Heart left ventricle (tissue), 13 donors: ENCODE data around the gene ALPL.

Experiments
- POLR2A ChIP-seq, 2 donors: fragments of 450-650 bp; IDR thresholded peaks; one replicate each; pipeline ENCODE4 v1.6.1; 2017; ENCODE audit warnings: antibody characterized with exemption in 2 of 2, mild to moderate bottlenecking in 2 of 2, moderate library complexity in 2 of 2
- TF ChIP-seq, protein P1 (sequence below), 12 donors: fragments of 200-600 bp; sonication (generic) in 4 of 12; IDR thresholded peaks; one replicate each; pipeline versions ENCODE4 v1.5.0 to v1.8.0; 2018 to 2022; ENCODE audit warnings: antibody characterized with exemption in 12 of 12, mild to moderate bottlenecking in 5 of 12
- donor health status: ischemic (EF 13 %, LVEDD 7.1; RV severe dilation, severe dysfunction).
- donor health status: DM: no; HTN: yes; CAD: no.
- donor health status: DM: no; HTN: no; CAD: no.
- donor health status: ischemic (EF 25% LVEDD 6.9; RV normal size, moderate dysfunction).
- donor health status: ischemic (EF 25% LVEDD 5.7; RV mildly dilated, moderate dysfunction).
- donor health status: ischemic (EF 35%, LVEDD 5.7; RV mildly dilated, moderate dysfunction).
- donor health status: nonischemic (EF 11% LVEDD 7.7; RV severe dilation, severe dysfunction).
- donor health status: DM: yes; HTN: yes; CAD: no.
- donor health status: PGD.
- donor health status: ischemic (EF 29% LVEDD 5.4; RV normal size, mild dysfunction).
- donor health status: nonischemic (EF 23%, LVEDD 6.1; RV moderate dilation, normal function).

DNA sequence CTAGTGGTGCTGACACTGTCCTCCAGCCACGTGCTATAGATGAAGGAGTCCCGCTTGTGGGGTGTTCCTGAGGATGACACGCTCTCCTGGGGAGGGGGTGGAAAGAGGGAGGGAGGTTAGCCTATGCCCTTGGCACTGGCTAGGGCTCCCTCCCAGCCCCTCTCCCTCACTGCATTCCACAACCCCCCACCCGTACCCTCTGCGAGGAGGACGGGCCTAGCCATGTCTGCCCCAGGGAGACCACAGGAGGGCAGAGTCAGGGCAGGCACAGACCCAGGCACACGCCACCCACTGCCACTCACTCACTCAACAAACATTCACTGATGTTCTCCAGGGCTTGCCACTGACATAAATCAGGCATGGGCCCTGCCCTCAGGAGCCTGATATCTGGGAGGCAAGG, 89.2 kb downstream of the ALPL start:
- TF ChIP-seq, protein P1, sequence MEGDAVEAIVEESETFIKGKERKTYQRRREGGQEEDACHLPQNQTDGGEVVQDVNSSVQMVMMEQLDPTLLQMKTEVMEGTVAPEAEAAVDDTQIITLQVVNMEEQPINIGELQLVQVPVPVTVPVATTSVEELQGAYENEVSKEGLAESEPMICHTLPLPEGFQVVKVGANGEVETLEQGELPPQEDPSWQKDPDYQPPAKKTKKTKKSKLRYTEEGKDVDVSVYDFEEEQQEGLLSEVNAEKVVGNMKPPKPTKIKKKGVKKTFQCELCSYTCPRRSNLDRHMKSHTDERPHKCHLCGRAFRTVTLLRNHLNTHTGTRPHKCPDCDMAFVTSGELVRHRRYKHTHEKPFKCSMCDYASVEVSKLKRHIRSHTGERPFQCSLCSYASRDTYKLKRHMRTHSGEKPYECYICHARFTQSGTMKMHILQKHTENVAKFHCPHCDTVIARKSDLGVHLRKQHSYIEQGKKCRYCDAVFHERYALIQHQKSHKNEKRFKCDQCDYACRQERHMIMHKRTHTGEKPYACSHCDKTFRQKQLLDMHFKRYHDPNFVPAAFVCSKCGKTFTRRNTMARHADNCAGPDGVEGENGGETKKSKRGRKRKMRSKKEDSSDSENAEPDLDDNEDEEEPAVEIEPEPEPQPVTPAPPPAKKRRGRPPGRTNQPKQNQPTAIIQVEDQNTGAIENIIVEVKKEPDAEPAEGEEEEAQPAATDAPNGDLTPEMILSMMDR (IDR thresholded peaks at IDR 0.05): no peak
- TF ChIP-seq POLR2A (IDR thresholded peaks at IDR 0.05): no peak
